K562 (cell line): Measurements from ENCODE around the gene MMAB. TPM values are rescaled to one million over a fixed set of nuclear protein-coding genes. Genes with fewer than 3 reads are reported as not detected.
A peak's percentile ranks its signal among the peaks of the same experiment; 100 is the strongest.

Source experiments
- BHLHE40 ChIP-seq: IDR thresholded peaks from 2 replicates; pipeline ENCODE4 v1.6.1; 2011; ENCODE audit warnings: low read length, improper control_type of control experiment
- E2F3 ChIP-seq: fragments of 250-450 bp; sonication (Bioruptor Pico); IDR thresholded peaks from 2 replicates; pipeline ENCODE4 v1.4.0; 2020; ENCODE audit warnings: mild to moderate bottlenecking
- FOXM1 ChIP-seq, 2 experiments: fragments of 450-650 bp in 1 of 2; sonication (generic) in 1 of 2; formaldehyde crosslinking in 1 of 2; IDR thresholded peaks; 2 replicates each; pipeline versions ENCODE4 v1.6.1 to v1.9.0; 2017 to 2022; ENCODE audit warnings: low read depth in 2 of 2, mild to moderate bottlenecking in 2 of 2, missing genetic modification reagents in 1 of 2, moderate library complexity in 1 of 2
- JUND ChIP-seq, 2 experiments: IDR thresholded peaks; 2 replicates in 1 of 2; 3 replicates in 1 of 2; pipeline ENCODE4 v1.6.1; 2011; ENCODE audit warnings: borderline replicate concordance in 2 of 2, low read depth in 2 of 2, low read length in 2 of 2, improper control_type of control experiment in 1 of 2, missing biosample characterization in 1 of 2, missing genetic modification characterization in 1 of 2, missing genetic modification reagents in 1 of 2
- KDM1A ChIP-seq, 2 experiments: fragments of 450-650 bp; IDR thresholded peaks; 2 replicates each; pipeline ENCODE4 v1.6.1; 2016; ENCODE audit warnings: mild to moderate bottlenecking in 2 of 2
- KHSRP ChIP-seq: fragments of 450-650 bp; IDR thresholded peaks from 2 replicates; pipeline ENCODE4 v1.6.1; 2017
- PTRF ChIP-seq: fragments of 450-650 bp; IDR thresholded peaks from 2 replicates; pipeline ENCODE4 v1.6.1; 2016; ENCODE audit warnings: mild to moderate bottlenecking, missing genetic modification characterization, missing compliant biosample characterization
- RAD51 ChIP-seq: fragments of 450-650 bp; IDR thresholded peaks from 2 replicates; pipeline ENCODE4 v1.7.1; 2016; ENCODE audit warnings: low read depth, mild to moderate bottlenecking, borderline replicate concordance
- SMARCA5 ChIP-seq: fragments of 450-650 bp; IDR thresholded peaks from 2 replicates; pipeline ENCODE4 v1.6.1; 2016
- YBX1 ChIP-seq: fragments of 450-650 bp; IDR thresholded peaks from 2 replicates; pipeline ENCODE4 v1.7.1; 2016; ENCODE audit warnings: mild to moderate bottlenecking
- ZNF589 ChIP-seq: fragments of 200-800 bp; sonication (Bioruptor generic); IDR thresholded peaks from 2 replicates; pipeline ENCODE4 v1.6.1; 2016; ENCODE audit warnings: low read depth, missing genetic modification characterization, missing compliant biosample characterization
- ZNF76 ChIP-seq: fragments of 250-450 bp; sonication (Bioruptor Pico); IDR thresholded peaks from 2 replicates; pipeline ENCODE4 v1.4.0; 2020; ENCODE audit warnings: mild to moderate bottlenecking, moderate library complexity, borderline replicate concordance
- polyA plus RNA-seq, 8 experiments: library from polyadenylated mRNA; depleted of rRNA in 4 of 8; stranded (reverse) in 5 of 8; unstranded in 3 of 8; fragments of >200 nt; fragmentation: Nextera tagmentation in 2 of 8; fragmentation: Illumina TruSeq in 1 of 8; extraction: Ambion mirVana in 2 of 8; extraction: Trizol in 1 of 8; gene quantifications; 2 replicates each; pipeline versions ENCODE4 v1.2.1 to v1.2.3, GENCODE V29; 2011 to 2014; ENCODE audit warnings: inconsistent platforms in 1 of 8, missing spikeins in 1 of 8
- total RNA-seq, 7 experiments: library from RNA; depleted of rRNA in 6 of 7; stranded (reverse); fragments of >200 nt in 6 of 7; fragmentation: Illumina TruSeq in 2 of 7; extraction: Trizol in 2 of 7; gene quantifications; 2 replicates each; pipeline versions ENCODE4 v1.2.1 to v1.2.3, GENCODE V29; 2011 to 2021; ENCODE audit warnings: low replicate concordance in 1 of 7
- TF ChIP-seq, protein P1 (sequence below): fragments of 450-650 bp; IDR thresholded peaks from 2 replicates; pipeline ENCODE4 v1.6.1; 2018; ENCODE audit not compliant: partially characterized antibody
- TF ChIP-seq, protein P2 (sequence below): fragments of 250-450 bp; sonication (Bioruptor Pico); IDR thresholded peaks from 2 replicates; pipeline ENCODE4 v1.5.0; 2020; ENCODE audit warnings: mild to moderate bottlenecking, borderline replicate concordance
- TF ChIP-seq, protein P3 (sequence below): fragments of 450-650 bp; IDR thresholded peaks from 2 replicates; pipeline ENCODE4 v1.6.1; 2016; ENCODE audit warnings: missing biosample characterization, missing genetic modification characterization
- TF ChIP-seq, protein P4 (sequence below): fragments of 250-450 bp; sonication (Bioruptor Pico); IDR thresholded peaks from 2 replicates; pipeline ENCODE4 v1.9.0; 2021; ENCODE audit warnings: mild to moderate bottlenecking

MMAB gene
- total and polyA plus RNA-seq, 9 of the 15 experiments (the other 6 are each of a cell fraction or from before 2014, with no cell fraction given): 9.5 to 76.1 (median 46.2) TPM

DNA sequence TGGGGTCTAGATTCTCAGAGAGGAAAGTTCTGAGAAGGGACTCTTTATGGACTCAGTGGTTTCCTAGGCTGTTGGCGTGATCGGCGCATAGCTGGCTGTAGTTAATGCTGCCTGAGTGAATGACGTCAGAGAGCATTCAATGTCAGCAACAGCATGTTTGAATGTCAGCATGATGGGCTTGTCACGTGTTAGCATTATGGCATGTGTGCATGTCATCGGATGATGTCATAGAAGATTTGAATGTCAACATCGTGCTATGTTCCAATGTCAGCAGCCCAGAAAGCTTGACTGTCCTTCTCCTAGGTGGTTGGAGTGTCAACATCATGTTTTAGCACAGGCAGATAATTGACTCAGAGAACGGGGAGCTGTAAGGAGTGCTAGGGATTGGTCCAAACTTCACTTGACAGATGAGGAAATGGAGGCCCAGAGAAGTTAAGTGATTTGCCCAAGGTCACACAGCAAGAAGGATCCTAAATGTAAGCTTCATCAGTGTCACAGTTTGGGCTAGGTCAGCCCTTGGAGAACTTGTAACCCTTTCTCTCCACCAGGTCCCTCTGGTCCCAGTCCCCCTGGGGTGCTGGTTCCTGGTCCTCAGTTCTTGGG, 45.8 kb upstream of the MMAB start (continued):
- TF ChIP-seq, protein P1, sequence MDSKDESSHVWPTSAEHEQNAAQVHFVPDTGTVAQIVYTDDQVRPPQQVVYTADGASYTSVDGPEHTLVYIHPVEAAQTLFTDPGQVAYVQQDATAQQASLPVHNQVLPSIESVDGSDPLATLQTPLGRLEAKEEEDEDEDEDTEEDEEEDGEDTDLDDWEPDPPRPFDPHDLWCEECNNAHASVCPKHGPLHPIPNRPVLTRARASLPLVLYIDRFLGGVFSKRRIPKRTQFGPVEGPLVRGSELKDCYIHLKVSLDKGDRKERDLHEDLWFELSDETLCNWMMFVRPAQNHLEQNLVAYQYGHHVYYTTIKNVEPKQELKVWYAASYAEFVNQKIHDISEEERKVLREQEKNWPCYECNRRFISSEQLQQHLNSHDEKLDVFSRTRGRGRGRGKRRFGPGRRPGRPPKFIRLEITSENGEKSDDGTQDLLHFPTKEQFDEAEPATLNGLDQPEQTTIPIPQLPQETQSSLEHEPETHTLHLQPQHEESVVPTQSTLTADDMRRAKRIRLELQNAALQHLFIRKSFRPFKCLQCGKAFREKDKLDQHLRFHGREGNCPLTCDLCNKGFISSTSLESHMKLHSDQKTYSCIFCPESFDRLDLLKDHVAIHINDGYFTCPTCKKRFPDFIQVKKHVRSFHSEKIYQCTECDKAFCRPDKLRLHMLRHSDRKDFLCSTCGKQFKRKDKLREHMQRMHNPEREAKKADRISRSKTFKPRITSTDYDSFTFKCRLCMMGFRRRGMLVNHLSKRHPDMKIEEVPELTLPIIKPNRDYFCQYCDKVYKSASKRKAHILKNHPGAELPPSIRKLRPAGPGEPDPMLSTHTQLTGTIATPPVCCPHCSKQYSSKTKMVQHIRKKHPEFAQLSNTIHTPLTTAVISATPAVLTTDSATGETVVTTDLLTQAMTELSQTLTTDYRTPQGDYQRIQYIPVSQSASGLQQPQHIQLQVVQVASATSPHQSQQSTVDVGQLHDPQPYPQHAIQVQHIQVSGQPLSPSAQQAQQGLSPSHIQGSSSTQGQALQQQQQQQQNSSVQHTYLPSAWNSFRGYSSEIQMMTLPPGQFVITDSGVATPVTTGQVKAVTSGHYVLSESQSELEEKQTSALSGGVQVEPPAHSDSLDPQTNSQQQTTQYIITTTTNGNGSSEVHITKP: no peak
- TF ChIP-seq KDM1A (IDR thresholded peaks at IDR 0.05) (peak in 1 of 2 experiments; percentile 57; a peak in 1 of 4 replicates), RAD51 (peak; percentile 58; the same call in 1 of the 2 replicates), PTRF (tag) (no peak), ZNF76 (CRISPR knock-in tag) (no peak), FOXM1 (IDR thresholded peaks at IDR 0.05; ENCODE audit: low read depth) (peak; percentile 60), FOXM1 (CRISPR knock-in tag; IDR thresholded peaks at IDR 0.05; ENCODE audit: low read depth) (no peak), YBX1 (no peak), ZNF589 (no peak), BHLHE40 (peak; percentile 39; the same call in 1 of the 2 replicates), SMARCA5 (peak; percentile 73; the same call in 1 of the 2 replicates), E2F3 (CRISPR knock-in tag) (no peak), JUND (IDR thresholded peaks at IDR 0.05; ENCODE audit: borderline replicate concordance, low read depth, low read length) (no peak), JUND (tag; IDR thresholded peaks at IDR 0.05; ENCODE audit: borderline replicate concordance, low read depth, low read length) (peak; percentile 33; the same call in 1 of the 3 replicates), KHSRP (peak; percentile 37; the same call in 1 of the 2 replicates)
- TF ChIP-seq, protein P2, sequence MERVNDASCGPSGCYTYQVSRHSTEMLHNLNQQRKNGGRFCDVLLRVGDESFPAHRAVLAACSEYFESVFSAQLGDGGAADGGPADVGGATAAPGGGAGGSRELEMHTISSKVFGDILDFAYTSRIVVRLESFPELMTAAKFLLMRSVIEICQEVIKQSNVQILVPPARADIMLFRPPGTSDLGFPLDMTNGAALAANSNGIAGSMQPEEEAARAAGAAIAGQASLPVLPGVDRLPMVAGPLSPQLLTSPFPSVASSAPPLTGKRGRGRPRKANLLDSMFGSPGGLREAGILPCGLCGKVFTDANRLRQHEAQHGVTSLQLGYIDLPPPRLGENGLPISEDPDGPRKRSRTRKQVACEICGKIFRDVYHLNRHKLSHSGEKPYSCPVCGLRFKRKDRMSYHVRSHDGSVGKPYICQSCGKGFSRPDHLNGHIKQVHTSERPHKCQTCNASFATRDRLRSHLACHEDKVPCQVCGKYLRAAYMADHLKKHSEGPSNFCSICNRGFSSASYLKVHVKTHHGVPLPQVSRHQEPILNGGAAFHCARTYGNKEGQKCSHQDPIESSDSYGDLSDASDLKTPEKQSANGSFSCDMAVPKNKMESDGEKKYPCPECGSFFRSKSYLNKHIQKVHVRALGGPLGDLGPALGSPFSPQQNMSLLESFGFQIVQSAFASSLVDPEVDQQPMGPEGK (CRISPR knock-in tag): no peak
- TF ChIP-seq, protein P3, sequence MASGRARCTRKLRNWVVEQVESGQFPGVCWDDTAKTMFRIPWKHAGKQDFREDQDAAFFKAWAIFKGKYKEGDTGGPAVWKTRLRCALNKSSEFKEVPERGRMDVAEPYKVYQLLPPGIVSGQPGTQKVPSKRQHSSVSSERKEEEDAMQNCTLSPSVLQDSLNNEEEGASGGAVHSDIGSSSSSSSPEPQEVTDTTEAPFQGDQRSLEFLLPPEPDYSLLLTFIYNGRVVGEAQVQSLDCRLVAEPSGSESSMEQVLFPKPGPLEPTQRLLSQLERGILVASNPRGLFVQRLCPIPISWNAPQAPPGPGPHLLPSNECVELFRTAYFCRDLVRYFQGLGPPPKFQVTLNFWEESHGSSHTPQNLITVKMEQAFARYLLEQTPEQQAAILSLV (tag): no peak
- TF ChIP-seq, protein P4, sequence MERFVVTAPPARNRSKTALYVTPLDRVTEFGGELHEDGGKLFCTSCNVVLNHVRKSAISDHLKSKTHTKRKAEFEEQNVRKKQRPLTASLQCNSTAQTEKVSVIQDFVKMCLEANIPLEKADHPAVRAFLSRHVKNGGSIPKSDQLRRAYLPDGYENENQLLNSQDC (CRISPR knock-in tag): no peak
